ENCODE results near the gene TMEM179. TPM values are rescaled to one million over a fixed set of nuclear protein-coding genes. Genes with fewer than 3 reads are reported as not detected.

Gene TMEM179
- total and polyA plus RNA-seq, 2 of the 8 experiments (the other 6 are each of a cell fraction or from before 2014, with no cell fraction given): 2.9 to 4.0 TPM

DNA sequence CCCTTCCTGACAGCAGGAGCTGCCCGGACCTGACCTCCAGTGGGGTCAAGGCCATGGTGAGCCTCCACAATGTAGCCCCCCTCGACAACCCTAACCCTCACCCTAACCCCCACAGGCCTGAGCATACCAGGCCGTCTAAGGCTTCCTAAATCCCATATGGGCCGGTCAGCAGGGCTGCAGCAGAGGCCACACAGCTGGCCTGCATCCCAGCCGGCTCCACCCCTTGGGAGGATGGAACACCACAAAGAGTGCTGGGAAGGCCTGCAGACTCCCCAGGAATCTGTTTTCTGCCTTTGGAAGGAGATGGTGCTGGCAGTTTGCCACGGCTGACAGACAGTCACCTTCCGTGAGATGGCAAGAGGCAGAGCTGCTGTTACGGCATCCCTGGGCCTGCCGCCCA is 2.8 kb downstream of the TMEM179 start:
- 78% methylated on average over 7 of the region's 9 CpGs; no CpG with 5 or more reads in 1 of the 2 experiments for whole genome bisulfite sequencing, 2 experiments (ENCODE audit: extremely low coverage in 1 of 2, insufficient coverage in 1 of 2, insufficient read length in 1 of 2, insufficient replicate concordance in 2 of 2, low coverage in 1 of 2, low lambda C conversion rate in 2 of 2, missing lambda C conversion rate in 1 of 2)
- FAIRE-seq: no peak

More for the DNA sequence above, 2.8 kb downstream of the TMEM179 start:
- Histone ChIP-seq H3K23me2 (ENCODE audit: low read depth, low read length) (peaks cover 6% of the 10 kb centered on the region; the same call in 1 of the 2 replicates), H4K5ac (ENCODE audit: insufficient read length, low read depth, low read length) (no peak overlapping the region), H3K27me3 (replicated peaks in 1 of 4; ENCODE audit: control insufficient read depth in 3 of 4, extremely low read depth in 1 of 4, insufficient read depth in 3 of 4, low read length in 3 of 4) (peaks cover 2 to 23% (median 15%) of the 10 kb centered on the region in 4 experiments), H3K79me2 (ENCODE audit: control insufficient read depth in 1 of 2, insufficient read depth in 2 of 2, low read length in 2 of 2) (no peaks in the 10 kb centered on the region), H3K4me3 (ENCODE audit: extremely low read depth in 1 of 4, insufficient read depth in 2 of 4, low read depth in 3 of 4, low read length in 4 of 4) (no peak overlapping the region), H2BK20ac (ENCODE audit: low read length) (no peak overlapping the region), H4K8ac (ENCODE audit: extremely low read depth, insufficient read depth, low read length) (no peak overlapping the region), H3K4ac (replicated peaks; ENCODE audit: insufficient read length, low read depth, low read length) (no peak overlapping the region), H3K27ac (ENCODE audit: low read depth, low read length) (no peak overlapping the region), H2AK5ac (ENCODE audit: low read depth, low read length) (no peak overlapping the region), H3K36me3 (ENCODE audit: control insufficient read depth in 2 of 4, insufficient read depth in 4 of 4, low read length in 3 of 4) (no peaks in the 10 kb centered on the region), H3K4me1 (replicated peaks in 1 of 4; ENCODE audit: control insufficient read depth in 3 of 4, insufficient read depth in 4 of 4, low read length in 3 of 4) (peaks cover 0 to 9% (median 3%) of the 10 kb centered on the region in 4 experiments; a peak in 4 of 7 replicates), H3K4me2 (ENCODE audit: insufficient read depth in 1 of 2, low read depth in 2 of 2, low read length in 2 of 2) (no peak overlapping the region), H2AFZ (ENCODE audit: low read length) (no peak overlapping the region), H3K18ac (ENCODE audit: extremely low read depth, low read length) (no peak overlapping the region), H3K14ac (ENCODE audit: insufficient read length) (no peak overlapping the region), H3K56ac (replicated peaks; ENCODE audit: insufficient read length, low read depth, low read length) (no peak overlapping the region), H3K9me3 (ENCODE audit: insufficient read depth in 2 of 2, low read depth in 1 of 2, low read length in 1 of 2) (no peaks in the 10 kb centered on the region), H3K9ac (replicated peaks in 1 of 4; ENCODE audit: extremely low read depth in 1 of 4, low read depth in 3 of 4, low read length in 3 of 4) (no peak overlapping the region), H3K79me1 (ENCODE audit: low read depth, low read length) (no peaks in the 10 kb centered on the region), H2BK15ac (ENCODE audit: low read length) (no peak overlapping the region), H2BK5ac (ENCODE audit: low read depth, low read length) (no peak overlapping the region), H4K91ac (replicated peaks; ENCODE audit: insufficient read length, low read length) (no peak overlapping the region), H2BK12ac (ENCODE audit: low read depth, low read length) (no peak overlapping the region), H3K23ac (ENCODE audit: insufficient read length) (no peak overlapping the region), H4K20me1 (replicated peaks in 1 of 2; ENCODE audit: control insufficient read depth in 1 of 2, insufficient read depth in 2 of 2, low read length in 2 of 2) (no peaks in the 10 kb centered on the region), H2BK120ac (replicated peaks; ENCODE audit: low read depth, low read length) (no peak overlapping the region)
- DNase-seq (ENCODE audit: low read depth in 1 of 2, low spot score in 2 of 2): no peak
- TF ChIP-seq MAFK (IDR thresholded peaks at IDR 0.05; ENCODE audit: low read depth, low read length) (no peak), SUZ12 (IDR thresholded peaks at IDR 0.05; ENCODE audit: low read length) (no peak), CHD2 (IDR thresholded peaks at IDR 0.05; ENCODE audit: low read length) (no peak), MAX (IDR thresholded peaks at IDR 0.05) (no peak), KDM4A (IDR thresholded peaks at IDR 0.05; ENCODE audit: low read depth, low read length, severe bottlenecking) (no peak), POU5F1 (IDR thresholded peaks at IDR 0.05; ENCODE audit: low read depth, low read length) (no peak), SP1 (IDR thresholded peaks at IDR 0.05; ENCODE audit: low read depth, low read length) (no peak), EGR1 (IDR thresholded peaks at IDR 0.05; ENCODE audit: borderline replicate concordance, low read depth, low read length) (no peak), PHF8 (conservative IDR thresholded peaks at IDR 0.05; ENCODE audit: low read depth, low read length) (no peak), TBP (IDR thresholded peaks at IDR 0.05; ENCODE audit: low read depth, low read length) (no peak), POLR2AphosphoS5 (IDR thresholded peaks at IDR 0.05; ENCODE audit: low read depth, low read length) (no peak), CTBP2 (IDR thresholded peaks at IDR 0.05; ENCODE audit: borderline replicate concordance, insufficient read depth, insufficient read length, low read length) (no peak), CBX5 (IDR thresholded peaks at IDR 0.05; ENCODE audit: low read depth, low read length) (no peak)
- ChIA-PET CTCF (ENCODE audit: partially characterized antibody) (interaction anchor here (0.7 to 1.4 kb wide), 2 partner anchors 9 to 122 kb away, joined by 3 to 4 read pairs; partner anchors contain the start of gene ADSS1), POLR2A (ENCODE audit: partially characterized antibody) (interaction anchor here (1.0 kb wide), 1 partner anchor 10 kb away, joined by 3 read pairs; no protein-coding TSS in a partner anchor)

Measured in H1 (cell line).